HG03159 (cell line): ENCODE results near the gene ZSWIM5.
A peak's percentile ranks its signal among the peaks of the same experiment; 100 is the strongest.

ENCODE experiments used
- ATAC-seq: cut with Tn5 transposase; IDR thresholded peaks from one replicate; pipeline ENCODE4 v1.9.1; 2021; ENCODE audit warnings: mild to moderate bottlenecking, moderate library complexity; ENCODE audit not compliant: unreplicated experiment

Gene ZSWIM5

GRCh38 chr1:45037456-45037855 is 168.9 kb downstream of the ZSWIM5 start:
- ATAC-seq, result no peak

- ATAC-seq, result no peak
These were observed 170.6 kb downstream of the ZSWIM5 start for GRCh38 chr1:45035631-45036301.

GRCh38 chr1:45033356-45033755 is 173.0 kb downstream of the ZSWIM5 start:
- ATAC-seq, result no peak

GRCh38 chr1:45032837-45033236 is 173.6 kb downstream of the ZSWIM5 start:
- no peak for ATAC-seq

GRCh38 chr1:45026446-45026845 is 180.0 kb downstream of the ZSWIM5 start:
- no peak for ATAC-seq

GRCh38 chr1:45023663-45024062 is 182.7 kb downstream of the ZSWIM5 start:
- no peak for ATAC-seq

- ATAC-seq, result peak; percentile 66
These were observed 187.7 kb downstream of the ZSWIM5 start for GRCh38 chr1:45018599-45019230.

GRCh38 chr1:45016767-45017166 is 189.6 kb downstream of the ZSWIM5 start:
- ATAC-seq, result no peak

- ATAC-seq, result no peak
These were observed 190.2 kb downstream of the ZSWIM5 start for GRCh38 chr1:45016090-45016697.

- ATAC-seq, result no peak
These were observed 190.7 kb downstream of the ZSWIM5 start for GRCh38 chr1:45015683-45016082.

GRCh38 chr1:45014321-45015028 is 191.9 kb downstream of the ZSWIM5 start:
- no peak for ATAC-seq

GRCh38 chr1:45013551-45014209 is 192.7 kb downstream of the ZSWIM5 start:
- ATAC-seq, result no peak

- ATAC-seq, result no peak
These were observed 193.6 kb downstream of the ZSWIM5 start for GRCh38 chr1:45012639-45013278.

- peak; percentile 65 for ATAC-seq
These were observed 194.4 kb downstream of the ZSWIM5 start, which contains the start of gene UROD for GRCh38 chr1:45011837-45012638. TSS of gene UROD (plus strand) at chr1:45012254. CDS start at chr1:45012266, 12 bp downstream.

- peak; percentile 59 for ATAC-seq
These were observed 195.3 kb downstream of the ZSWIM5 start, which contains the start of gene HECTD3 for GRCh38 chr1:45010855-45011811. TSS of gene HECTD3 (minus strand) at chr1:45011324. CDS start at chr1:45011257, 67 bp downstream.

- ATAC-seq, result no peak
These were observed 196.2 kb downstream of the ZSWIM5 start for GRCh38 chr1:45009956-45010854.

- no peak for ATAC-seq
These were observed 197.0 kb downstream of the ZSWIM5 start for GRCh38 chr1:45009296-45009865.
